ENCODE data around the gene DLGAP1.
"Not testable (repeated sequence)": the region's sequence is repeated elsewhere in the genome, so short reads cannot be mapped to it uniquely, and the experiment has no call there.

Gene DLGAP1

GRCh38 chr18:3655254-3656050 is 799.7 kb downstream of the DLGAP1 start:
- no peaks in the 10 kb centered on the region for H3K27me3 ChIP-seq (ENCODE audit: control insufficient read depth in 1 of 2, insufficient read depth in 2 of 2, low read length in 2 of 2)
- H3K27ac ChIP-seq (ENCODE audit: low read depth, low read length), result no peak overlapping the region
- H3K4me1 ChIP-seq (ENCODE audit: control insufficient read depth in 1 of 2, insufficient read depth in 2 of 2, low read length in 2 of 2), result peaks cover 36 to 43% of the 10 kb centered on the region in 2 donors

GRCh38 chr18:3654442-3655253 is 800.5 kb downstream of the DLGAP1 start:
- Histone ChIP-seq H3K9ac (ENCODE audit: low read depth in 1 of 2, low read length in 2 of 2) (no peak overlapping the region), H3K27me3 (ENCODE audit: control insufficient read depth in 1 of 2, insufficient read depth in 2 of 2, low read length in 2 of 2) (no peaks in the 10 kb centered on the region), H3K36me3 (ENCODE audit: control insufficient read depth in 1 of 2, insufficient read depth in 2 of 2, low read length in 2 of 2) (no peaks in the 10 kb centered on the region), H3K27ac (ENCODE audit: low read depth, low read length) (no peak overlapping the region), H3K9me3 (ENCODE audit: control insufficient read depth in 1 of 2, low read length in 2 of 2) (no peaks in the 10 kb centered on the region), H3K4me3 (ENCODE audit: low read depth in 1 of 2, low read length in 2 of 2) (no peak overlapping the region), H3K4me1 (ENCODE audit: control insufficient read depth in 1 of 2, insufficient read depth in 2 of 2, low read length in 2 of 2) (peaks cover 36 to 43% of the 10 kb centered on the region in 2 donors)

More at GRCh38 chr18:3655254-3656050, 799.7 kb downstream of the DLGAP1 start:
- H3K36me3 ChIP-seq (ENCODE audit: control insufficient read depth in 1 of 2, insufficient read depth in 2 of 2, low read length in 2 of 2), result no peaks in the 10 kb centered on the region
- no peak overlapping the region for H3K4me3 ChIP-seq (ENCODE audit: low read depth in 1 of 2, low read length in 2 of 2)
- no peaks in the 10 kb centered on the region for H3K9me3 ChIP-seq (ENCODE audit: control insufficient read depth in 1 of 2, low read length in 2 of 2)
- H3K9ac ChIP-seq (ENCODE audit: low read depth in 1 of 2, low read length in 2 of 2), result no peak overlapping the region

- H3K27ac ChIP-seq (ENCODE audit: low read depth, low read length), result no peak overlapping the region
- H3K9ac ChIP-seq (ENCODE audit: low read depth in 1 of 2, low read length in 2 of 2), result no peak overlapping the region
Observed at GRCh38 chr18:3653851-3654441, 801.2 kb downstream of the DLGAP1 start.

DNA sequence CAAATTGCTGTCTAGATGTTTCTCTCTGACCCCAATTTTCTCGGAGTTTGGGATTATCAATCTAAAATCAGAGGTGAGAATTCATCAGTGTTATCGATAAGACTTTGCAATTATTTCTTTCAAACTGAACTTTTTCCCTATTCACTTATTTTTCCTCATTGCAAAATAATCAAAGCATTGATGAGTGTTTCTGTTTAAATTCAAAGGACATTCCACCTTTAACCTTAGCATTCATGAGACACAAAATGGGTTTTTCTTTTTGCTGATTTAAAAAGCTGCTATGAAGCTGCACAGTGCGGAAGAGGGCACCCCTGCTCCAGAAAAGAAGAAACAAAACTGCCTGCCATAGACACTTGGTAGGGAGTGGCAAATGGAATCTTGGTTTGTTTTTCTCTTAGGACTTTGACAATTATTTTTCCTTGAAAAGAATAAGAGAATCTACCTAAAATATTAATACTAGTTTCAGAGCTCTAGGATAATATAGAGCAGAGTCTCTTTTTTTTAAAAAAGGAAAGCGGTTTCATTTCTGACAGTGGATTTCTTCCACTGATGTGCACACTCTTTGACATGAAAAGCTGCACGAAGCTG is 801.8 kb downstream of the DLGAP1 start:
- Histone ChIP-seq H3K36me3 (ENCODE audit: control insufficient read depth in 1 of 2, insufficient read depth in 2 of 2, low read length in 2 of 2) (no peaks in the 10 kb centered on the region), H3K4me3 (ENCODE audit: low read depth in 1 of 2, low read length in 2 of 2) (no peak overlapping the region), H3K4me1 (ENCODE audit: control insufficient read depth in 1 of 2, insufficient read depth in 2 of 2, low read length in 2 of 2) (peaks cover 43 to 44% of the 10 kb centered on the region in 2 donors), H3K9ac (ENCODE audit: low read depth in 1 of 2, low read length in 2 of 2) (peak overlapping the region in 1 of 2 donors; percentile 6), H3K9me3 (ENCODE audit: control insufficient read depth in 1 of 2, low read length in 2 of 2) (no peaks in the 10 kb centered on the region), H3K27ac (ENCODE audit: low read depth, low read length) (no peak overlapping the region), H3K27me3 (ENCODE audit: control insufficient read depth in 1 of 2, insufficient read depth in 2 of 2, low read length in 2 of 2) (no peaks in the 10 kb centered on the region)

More at GRCh38 chr18:3653851-3654441, 801.2 kb downstream of the DLGAP1 start:
- Histone ChIP-seq H3K36me3 (ENCODE audit: control insufficient read depth in 1 of 2, insufficient read depth in 2 of 2, low read length in 2 of 2) (no peaks in the 10 kb centered on the region), H3K27me3 (ENCODE audit: control insufficient read depth in 1 of 2, insufficient read depth in 2 of 2, low read length in 2 of 2) (no peaks in the 10 kb centered on the region), H3K4me3 (ENCODE audit: low read depth in 1 of 2, low read length in 2 of 2) (no peak overlapping the region), H3K4me1 (ENCODE audit: control insufficient read depth in 1 of 2, insufficient read depth in 2 of 2, low read length in 2 of 2) (peaks cover 43% of the 10 kb centered on the region in 2 donors), H3K9me3 (ENCODE audit: control insufficient read depth in 1 of 2, low read length in 2 of 2) (no peaks in the 10 kb centered on the region)

DNA sequence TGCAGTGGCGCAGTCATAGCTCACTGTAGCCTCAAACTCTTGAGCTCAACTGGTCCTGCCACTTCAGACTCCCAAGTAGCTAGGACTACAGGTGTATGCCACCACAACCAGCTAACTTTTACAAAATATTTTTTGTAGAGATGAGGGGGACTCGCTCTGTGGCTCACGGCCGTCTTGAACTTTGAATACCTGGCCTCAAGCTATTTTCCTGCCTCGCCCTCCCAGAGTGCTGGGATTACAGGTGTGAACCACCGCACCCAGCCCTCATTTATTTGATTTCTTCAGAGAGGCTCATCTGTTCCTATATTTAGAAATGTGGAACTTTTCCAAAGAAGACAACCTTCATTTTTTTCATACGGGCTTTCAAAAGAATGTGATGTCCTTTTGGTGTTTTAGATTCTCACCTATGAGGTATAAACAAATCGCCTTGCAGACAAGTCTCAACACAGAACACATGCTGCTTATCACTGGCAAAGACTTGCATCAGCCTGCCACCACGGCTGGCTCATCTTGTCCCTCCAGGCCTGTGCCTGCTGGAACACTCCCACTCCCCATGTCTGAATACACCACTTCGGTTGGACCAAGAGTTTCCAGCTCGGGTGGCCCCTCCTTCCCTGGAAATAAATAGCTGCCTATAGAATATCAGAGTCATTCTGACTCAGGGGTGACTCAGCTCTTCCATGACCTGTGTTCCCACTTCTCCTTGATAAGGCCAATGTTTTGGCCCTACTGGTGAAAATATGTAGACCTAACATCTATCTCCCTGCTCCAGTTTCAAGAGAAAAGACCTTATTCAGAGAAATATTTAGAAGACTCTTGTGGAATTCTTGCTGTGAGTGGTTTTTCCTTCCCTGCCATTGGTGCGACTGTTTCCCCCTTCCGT is 802.5 kb downstream of the DLGAP1 start:
- H3K36me3 ChIP-seq (ENCODE audit: control insufficient read depth in 1 of 2, insufficient read depth in 2 of 2, low read length in 2 of 2), result no peaks in the 10 kb centered on the region
- peaks cover 43 to 44% of the 10 kb centered on the region in 2 donors for H3K4me1 ChIP-seq (ENCODE audit: control insufficient read depth in 1 of 2, insufficient read depth in 2 of 2, low read length in 2 of 2)
- no peaks in the 10 kb centered on the region for H3K27me3 ChIP-seq (ENCODE audit: control insufficient read depth in 1 of 2, insufficient read depth in 2 of 2, low read length in 2 of 2)
- no peaks in the 10 kb centered on the region for H3K9me3 ChIP-seq (ENCODE audit: control insufficient read depth in 1 of 2, low read length in 2 of 2)
- no peak overlapping the region for H3K27ac ChIP-seq (ENCODE audit: low read depth, low read length)
- H3K4me3 ChIP-seq (ENCODE audit: low read depth in 1 of 2, low read length in 2 of 2), result peak overlapping the region in 1 of 2 donors; percentile 5
- H3K9ac ChIP-seq (ENCODE audit: low read depth in 1 of 2, low read length in 2 of 2), result no peak overlapping the region

- no peak overlapping the region for H3K27ac ChIP-seq (ENCODE audit: low read depth, low read length)
- H3K36me3 ChIP-seq (ENCODE audit: control insufficient read depth in 1 of 2, insufficient read depth in 2 of 2, low read length in 2 of 2), result no peaks in the 10 kb centered on the region
- no peaks in the 10 kb centered on the region for H3K9me3 ChIP-seq (ENCODE audit: control insufficient read depth in 1 of 2, low read length in 2 of 2)
- H3K4me1 ChIP-seq (ENCODE audit: control insufficient read depth in 1 of 2, insufficient read depth in 2 of 2, low read length in 2 of 2), result peaks cover 41% of the 10 kb centered on the region in 2 donors
- no peaks in the 10 kb centered on the region for H3K27me3 ChIP-seq (ENCODE audit: control insufficient read depth in 1 of 2, insufficient read depth in 2 of 2, low read length in 2 of 2)
- H3K4me3 ChIP-seq (ENCODE audit: low read depth in 1 of 2, low read length in 2 of 2), result no peak overlapping the region
- H3K9ac ChIP-seq (ENCODE audit: low read depth in 1 of 2, low read length in 2 of 2), result no peak overlapping the region
Observed at GRCh38 chr18:3651266-3651665, 803.8 kb downstream of the DLGAP1 start.

DNA sequence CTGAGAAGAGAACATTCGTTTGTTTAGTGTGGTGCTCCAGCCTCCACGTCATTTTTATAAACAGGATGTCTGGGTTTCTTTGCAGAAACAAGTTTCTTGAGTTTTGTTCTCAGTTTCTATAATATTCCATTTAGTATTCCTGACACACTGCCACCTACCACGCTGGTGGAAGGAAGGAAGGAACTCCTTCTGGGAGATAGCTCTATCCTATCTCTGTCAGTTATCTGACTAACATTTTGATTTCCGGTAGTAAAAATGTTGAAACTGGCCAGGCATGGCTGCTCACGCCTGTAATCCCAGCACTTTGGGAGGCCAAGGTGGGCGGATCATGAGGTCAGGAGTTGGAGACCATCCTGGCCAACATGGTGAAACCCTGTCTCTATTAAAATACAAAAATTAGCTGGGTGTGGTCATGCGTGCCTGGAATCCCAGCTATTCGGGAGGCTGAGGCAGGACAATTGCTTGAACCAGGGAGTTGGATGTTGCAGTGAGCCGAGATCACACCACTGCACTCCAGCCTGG is 804.5 kb downstream of the DLGAP1 start:
- not testable (repeated sequence) for H3K9ac ChIP-seq (ENCODE audit: low read depth in 1 of 2, low read length in 2 of 2); H3K27ac ChIP-seq (ENCODE audit: low read depth, low read length); H3K9me3 ChIP-seq (ENCODE audit: control insufficient read depth in 1 of 2, low read length in 2 of 2); H3K27me3 ChIP-seq (ENCODE audit: control insufficient read depth in 1 of 2, insufficient read depth in 2 of 2, low read length in 2 of 2); H3K4me3 ChIP-seq (ENCODE audit: low read depth in 1 of 2, low read length in 2 of 2); H3K36me3 ChIP-seq (ENCODE audit: control insufficient read depth in 1 of 2, insufficient read depth in 2 of 2, low read length in 2 of 2)
- H3K4me1 ChIP-seq (ENCODE audit: control insufficient read depth in 1 of 2, insufficient read depth in 2 of 2, low read length in 2 of 2), result peaks cover 34 to 38% of the 10 kb centered on the region in 2 donors

- no peak overlapping the region for H3K4me3 ChIP-seq (ENCODE audit: low read depth in 1 of 2, low read length in 2 of 2)
- no peaks in the 10 kb centered on the region for H3K27me3 ChIP-seq (ENCODE audit: control insufficient read depth in 1 of 2, insufficient read depth in 2 of 2, low read length in 2 of 2)
- H3K4me1 ChIP-seq (ENCODE audit: control insufficient read depth in 1 of 2, insufficient read depth in 2 of 2, low read length in 2 of 2), result peaks cover 27 to 31% of the 10 kb centered on the region in 2 donors
- no peak overlapping the region for H3K9ac ChIP-seq (ENCODE audit: low read depth in 1 of 2, low read length in 2 of 2)
- H3K27ac ChIP-seq (ENCODE audit: low read depth, low read length), result no peak overlapping the region
- no peaks in the 10 kb centered on the region for H3K36me3 ChIP-seq (ENCODE audit: control insufficient read depth in 1 of 2, insufficient read depth in 2 of 2, low read length in 2 of 2)
- H3K9me3 ChIP-seq (ENCODE audit: control insufficient read depth in 1 of 2, low read length in 2 of 2), result no peaks in the 10 kb centered on the region
Observed at GRCh38 chr18:3649633-3650426, 805.3 kb downstream of the DLGAP1 start.

All from duodenal mucosa (tissue), 2 donors.